Stimulated activated CD4-positive, alpha-beta T cell treated with anti-CD3 and anti-CD28 coated beads, Interleukin-15, amount 100 ng/mL, for 1 hour (primary cell): ENCODE data around the gene TUBB1.
"Not testable (repeated sequence)": the region's sequence is repeated elsewhere in the genome, so short reads cannot be mapped to it uniquely, and the experiment has no call there.

Experiments
- DNase-seq, 2 donors: peaks; one replicate each; pipeline ENCODE4 v3.0.0-alpha.2; 2020; ENCODE audit warnings: low read depth in 1 of 2, low spot score in 1 of 2

The TUBB1 gene

DNA sequence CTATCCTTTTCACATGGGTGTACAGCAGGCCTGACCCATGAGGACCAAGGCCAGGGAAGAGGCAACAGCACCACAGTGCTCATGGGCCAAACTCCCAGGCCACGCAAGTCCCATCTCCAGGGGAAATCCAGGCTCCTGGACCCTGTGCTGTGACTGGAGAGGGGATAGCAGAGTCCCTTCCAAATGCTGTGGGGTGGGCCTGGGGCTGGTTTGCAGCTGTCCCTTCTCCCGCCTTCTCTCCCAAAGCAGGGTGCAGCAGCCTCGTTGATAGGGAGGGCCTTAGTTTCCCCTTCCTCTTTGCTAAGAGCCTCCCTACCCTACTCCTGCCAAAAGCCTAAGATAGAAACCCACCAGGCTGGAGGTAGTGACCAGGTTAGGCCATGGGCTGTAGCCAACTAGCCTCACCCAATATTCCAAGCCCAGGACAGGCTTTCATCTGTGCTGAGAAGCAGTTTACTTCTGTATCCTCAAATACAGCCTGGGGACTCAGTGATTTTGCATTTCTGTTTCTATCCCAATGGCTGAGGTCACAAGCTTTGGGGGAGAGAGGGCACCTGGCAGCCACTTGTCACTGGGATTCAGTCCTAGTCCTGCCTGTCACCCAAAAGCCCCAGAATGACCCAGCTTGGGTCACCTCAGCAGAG, 13.6 kb upstream of the TUBB1 start:
- DNase-seq, result no peak

DNA sequence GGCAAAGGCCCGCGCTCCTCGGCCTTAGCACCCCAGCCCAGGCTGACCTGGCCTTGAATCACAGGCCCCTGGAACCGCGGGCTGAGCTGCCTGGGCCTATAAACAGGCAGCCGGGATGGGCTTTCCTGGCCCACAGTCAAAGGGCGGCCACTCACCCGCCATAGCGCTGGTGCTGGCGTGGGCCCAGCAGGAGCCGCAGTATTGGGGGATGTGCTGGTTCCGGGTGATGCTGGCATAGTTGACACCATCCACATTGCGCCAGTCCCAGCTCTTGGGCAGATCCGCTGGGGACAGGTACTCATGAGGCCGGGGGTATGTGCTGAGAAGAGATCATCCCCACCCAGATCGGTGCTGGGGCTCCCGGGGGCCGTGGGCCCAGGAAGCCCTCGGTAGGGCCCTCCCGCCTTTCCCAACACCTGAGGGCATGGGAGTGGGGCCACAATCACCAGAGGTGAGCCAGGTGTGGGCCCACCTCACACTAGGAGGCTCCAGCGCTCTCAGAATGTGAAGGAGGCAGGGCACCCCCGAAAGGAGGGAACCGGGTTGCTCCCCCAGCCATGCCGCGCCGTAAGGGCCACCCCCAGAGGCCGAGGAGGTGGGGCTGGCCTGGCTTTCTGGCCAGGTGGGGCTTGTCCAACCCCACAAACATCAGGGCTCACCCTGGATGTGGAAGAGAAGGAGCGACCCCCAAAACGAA, 12.9 kb upstream of the TUBB1 start:
- no peak for DNase-seq

DNA sequence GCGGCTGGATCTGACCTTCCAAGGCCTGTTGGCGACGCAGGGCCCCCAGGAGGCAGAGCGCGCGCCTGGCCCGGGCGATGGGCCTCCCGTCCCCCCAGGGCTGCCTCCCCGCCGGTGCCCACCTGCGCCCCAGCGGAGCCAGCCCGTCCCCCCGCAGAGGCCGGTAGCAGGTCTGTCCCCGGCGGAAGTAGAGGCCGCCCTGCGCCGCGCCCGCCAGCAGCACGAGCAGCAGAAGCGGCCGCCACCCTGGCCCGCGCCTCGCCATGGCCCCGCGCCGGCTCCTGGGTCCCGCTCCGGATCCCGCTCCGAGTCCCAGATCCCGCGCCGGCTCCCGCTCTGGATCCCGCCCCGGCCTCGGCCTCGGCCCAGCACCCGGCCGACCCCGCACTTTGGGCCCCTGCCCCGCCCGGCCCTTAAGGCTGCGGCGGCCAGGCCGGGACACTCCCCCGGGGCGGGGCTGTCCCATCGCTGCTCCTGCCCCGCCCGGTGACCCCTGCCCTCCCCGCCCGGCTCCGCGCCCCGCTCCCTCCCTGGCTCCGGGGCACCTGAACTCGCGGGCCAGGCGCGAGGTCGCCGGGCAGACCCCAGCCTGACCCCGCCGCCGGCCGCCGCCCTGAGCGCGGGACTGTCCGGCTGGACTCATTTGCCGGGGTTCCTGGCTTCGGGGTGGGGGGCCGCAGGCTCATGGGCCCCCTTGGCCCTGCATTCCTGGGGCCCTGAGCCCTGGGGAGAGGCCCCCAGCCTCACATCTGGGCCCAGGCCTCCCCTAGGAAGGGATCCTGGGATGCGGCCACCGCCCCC, 12.2 kb upstream of the TUBB1 start, which contains the start of gene CTSZ:
TSS of gene CTSZ (minus strand) at position 391 of the 801 bp plus-strand sequence. CDS start at position 265, 126 bp downstream.
- peak in 1 of 2 donors; percentile 42 for DNase-seq

DNA sequence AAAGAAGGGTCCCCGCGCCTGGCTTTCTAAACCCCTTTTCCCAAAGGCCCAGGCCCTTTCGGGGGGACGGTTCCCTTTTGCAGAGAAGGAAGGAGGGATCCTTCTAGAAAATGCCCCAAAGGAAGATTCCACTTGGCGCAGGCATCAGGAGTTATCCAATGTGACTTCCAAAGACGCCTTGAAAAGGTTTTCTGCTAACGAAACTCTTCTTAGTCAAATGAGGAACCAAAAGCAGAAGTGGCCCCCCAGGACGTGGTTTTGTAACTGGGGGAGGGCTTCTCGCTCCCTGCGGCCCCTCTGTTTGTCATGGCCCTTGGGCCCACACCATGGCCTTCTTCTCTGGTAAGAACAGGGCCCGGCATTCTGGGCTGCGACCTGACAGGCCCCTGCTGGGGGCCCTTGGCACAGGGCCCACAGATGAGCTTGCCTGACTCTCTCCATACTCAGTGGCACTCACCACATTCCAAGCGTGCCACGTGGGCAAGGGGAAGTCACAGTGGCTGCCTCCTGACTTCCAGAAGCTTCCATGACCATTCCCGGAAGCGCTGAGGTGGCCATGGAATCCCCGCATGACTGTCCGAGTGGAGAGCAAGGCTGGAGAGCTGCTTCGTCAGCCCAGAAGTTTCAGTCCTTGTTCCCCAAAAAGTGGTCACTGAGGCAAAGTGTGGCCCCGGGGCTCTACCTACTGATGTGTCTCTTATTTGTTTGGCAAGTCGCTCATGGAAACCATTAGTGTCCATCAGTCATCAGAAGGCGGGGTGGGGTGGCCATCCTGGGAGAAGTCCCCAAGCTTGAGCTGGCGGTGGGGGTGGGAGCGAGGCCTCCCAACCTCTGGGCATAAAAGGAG, 11.3 kb upstream of the TUBB1 start:
- DNase-seq, result no peak

DNA sequence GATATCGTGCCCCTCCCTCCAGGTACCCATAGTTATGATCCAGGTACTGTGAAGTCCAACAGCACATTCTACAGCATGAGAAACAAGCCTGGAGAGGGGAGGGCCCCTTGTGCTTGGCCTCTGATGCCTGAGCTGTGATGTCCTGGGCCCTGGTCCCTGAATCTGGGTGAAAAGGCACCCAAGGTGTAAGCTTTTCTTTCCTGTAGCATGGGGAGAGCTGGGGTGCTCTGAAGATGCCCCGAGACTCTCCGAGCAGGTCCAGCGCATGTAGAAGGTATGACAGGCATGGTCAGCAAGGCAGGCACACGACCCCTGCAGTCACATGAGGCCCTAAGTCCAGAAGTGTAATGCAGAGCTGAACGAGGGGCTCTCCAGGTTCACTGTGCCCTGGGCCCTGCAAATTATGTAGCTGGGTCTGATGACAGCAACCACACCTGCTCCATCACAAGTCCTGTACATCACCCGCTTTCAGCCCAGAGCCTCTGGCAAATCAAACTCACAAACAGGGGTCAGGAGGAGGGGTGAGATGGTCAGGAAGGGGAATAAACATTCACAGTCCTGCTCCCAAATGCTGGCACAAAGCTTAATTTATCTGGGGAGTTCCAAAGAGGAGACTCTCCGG, 10.4 kb upstream of the TUBB1 start:
- no peak for DNase-seq

DNA sequence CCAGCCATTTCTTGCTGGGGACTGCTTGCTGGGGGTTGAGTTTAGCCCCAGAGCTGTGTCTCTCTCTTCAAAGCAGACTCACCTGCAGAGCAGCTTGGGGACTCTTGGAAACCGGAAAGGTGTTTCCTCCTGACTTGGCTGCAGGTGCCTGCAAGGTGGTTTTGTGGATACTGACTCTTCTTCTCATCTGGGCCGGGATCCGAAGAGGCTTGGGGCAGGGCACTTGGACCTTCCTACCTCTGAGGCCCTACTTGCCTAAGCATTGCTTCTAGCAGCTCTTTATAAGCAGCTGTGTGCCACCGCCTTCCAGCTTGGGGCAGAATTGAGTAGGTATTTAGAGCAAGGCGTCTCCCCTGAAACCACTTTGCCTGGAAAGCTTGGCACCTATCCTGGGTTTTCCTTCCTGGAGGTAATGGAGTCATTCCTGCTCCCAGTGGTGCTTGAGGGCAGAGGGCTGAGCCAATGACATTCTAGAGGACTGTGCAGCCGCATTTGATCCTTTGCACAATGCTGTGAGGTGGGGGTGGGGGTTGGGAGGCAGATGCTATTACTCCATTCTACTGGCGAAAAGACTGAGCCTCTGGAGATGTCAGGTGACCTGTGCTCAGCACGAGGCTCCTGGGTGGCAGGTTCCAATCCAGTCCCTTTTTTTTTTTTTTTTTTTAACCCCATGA, 8.8 kb upstream of the TUBB1 start:
- no peak for DNase-seq

DNA sequence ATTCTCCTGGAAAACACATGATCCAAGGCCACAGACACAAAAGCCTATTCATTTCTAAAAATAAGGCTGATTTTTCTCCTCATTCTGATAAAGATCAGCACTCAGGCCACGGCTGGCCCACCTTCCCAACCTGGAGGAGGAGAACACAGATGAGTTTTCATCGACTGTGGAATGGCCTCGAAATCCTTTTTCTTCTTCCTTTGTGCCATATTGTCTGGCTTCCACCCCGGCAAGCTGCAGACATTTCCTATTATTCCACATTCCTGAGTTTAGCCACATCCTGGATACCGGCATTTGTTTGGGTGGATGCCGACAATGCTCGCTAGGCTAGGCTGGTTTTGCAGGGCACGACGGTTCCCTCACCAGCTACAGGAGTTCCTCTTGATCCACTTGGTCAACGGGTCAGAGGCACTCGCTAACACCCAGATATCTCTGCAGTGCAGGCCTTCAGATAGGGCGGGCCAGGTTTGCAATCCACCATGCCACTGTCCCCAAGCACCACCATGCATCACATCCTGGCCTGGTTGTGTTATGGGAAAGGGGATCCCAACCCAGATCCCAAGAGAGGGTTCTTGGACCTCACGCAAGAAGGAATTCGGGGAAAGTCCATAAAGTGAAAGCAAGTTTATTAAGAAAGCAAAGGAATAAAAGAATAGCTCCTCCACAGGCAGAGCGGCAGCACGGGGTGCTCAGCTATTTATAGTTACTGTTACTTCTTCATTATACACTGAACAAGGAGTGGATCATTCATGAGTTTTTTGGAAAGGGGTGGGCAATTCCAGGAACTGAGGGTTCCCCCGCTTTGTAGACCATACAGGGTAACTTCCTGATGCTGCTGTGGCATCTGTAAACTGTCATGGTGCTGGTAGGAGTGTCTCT, 8.0 kb upstream of the TUBB1 start:
- no peak for DNase-seq

DNA sequence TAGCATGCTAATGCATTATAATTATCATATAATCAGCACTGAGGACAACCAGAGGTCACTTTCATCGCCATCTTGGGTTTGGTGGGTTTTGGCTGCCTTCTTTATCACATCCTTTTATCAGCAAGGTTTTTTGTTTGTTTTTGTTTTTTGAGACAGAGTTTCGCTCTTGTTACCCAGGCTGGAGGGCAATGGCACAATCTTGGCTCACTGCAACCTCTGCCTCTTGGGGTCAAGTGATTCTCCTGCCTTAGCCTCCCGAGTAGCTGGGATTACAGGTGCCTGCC, 7.4 kb upstream of the TUBB1 start:
- not testable (repeated sequence) for DNase-seq

DNA sequence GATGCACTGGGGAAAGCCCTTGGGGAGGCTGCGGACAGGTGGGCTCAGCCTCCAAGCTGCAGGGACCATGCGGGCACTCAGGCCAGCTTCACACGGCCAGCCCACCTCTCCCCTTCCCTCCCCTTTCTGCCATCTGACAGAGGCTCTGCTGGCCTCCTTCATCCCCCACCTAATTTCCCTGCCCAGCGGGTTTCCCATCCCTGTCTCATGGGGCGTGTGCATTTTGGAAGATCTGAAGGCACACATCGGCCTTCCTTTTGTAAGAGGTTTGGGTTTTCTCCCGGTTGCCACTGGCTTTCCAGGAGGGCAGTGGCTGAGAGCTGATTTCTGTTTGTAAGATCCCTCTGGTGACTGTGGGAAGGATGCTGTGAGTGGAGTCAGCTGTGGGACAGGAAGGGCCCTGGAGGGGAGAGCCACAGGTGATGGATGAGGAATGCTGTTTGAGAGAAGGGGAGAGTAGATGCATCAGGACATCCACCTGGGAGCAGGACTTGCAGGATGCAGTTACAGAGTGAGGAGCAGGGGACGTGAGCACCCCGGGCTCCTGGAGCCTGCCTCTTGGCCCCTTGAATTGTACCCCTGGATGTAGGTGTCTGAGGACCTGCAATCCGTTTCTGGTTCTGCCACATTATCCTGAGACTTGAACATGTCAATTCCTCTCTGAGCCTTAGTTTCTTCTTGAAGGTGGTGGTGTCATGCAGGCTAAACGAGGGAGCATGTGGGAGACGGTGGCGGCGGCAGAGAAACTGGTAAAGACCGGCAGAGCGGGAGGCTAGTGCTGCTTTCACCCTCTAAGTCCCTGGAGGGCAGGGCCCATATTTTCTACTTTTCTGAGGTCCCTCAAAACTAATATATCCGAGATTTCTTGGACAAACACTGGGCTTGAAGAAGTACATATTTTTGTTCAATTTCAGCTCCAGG, 5.9 kb upstream of the TUBB1 start:
- no peak for DNase-seq

DNA sequence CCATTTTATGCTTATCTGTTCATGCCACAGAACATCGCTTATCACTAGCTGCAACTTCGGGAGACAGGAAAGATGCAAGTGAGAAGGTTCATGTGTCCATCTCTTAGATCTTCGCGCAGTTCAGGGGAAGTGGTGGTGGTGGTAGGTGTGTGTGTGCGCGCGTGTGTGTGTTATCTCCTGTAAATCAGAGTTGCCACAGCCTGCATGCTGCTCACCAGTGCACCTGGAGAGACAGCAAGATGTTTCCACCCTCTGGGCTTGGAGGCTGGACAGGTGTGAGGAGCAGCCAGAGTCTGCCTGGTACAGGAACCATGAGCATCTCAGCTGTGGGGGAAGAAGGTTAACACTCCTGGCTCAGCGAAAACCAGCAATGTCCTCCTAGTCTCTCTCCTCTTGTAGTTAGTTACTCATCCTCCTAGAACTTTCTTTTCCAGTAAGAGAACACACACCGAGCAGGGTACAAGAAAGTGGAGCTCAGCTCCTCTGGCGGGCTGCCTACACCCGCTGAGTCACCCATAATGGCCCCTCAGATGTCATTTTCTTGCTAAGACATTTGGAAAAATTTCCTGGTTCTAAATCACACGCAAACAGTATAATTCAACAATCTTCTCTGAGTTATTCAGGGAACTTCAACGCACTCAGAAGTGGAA, 5.1 kb upstream of the TUBB1 start:
- DNase-seq, result no peak

DNA sequence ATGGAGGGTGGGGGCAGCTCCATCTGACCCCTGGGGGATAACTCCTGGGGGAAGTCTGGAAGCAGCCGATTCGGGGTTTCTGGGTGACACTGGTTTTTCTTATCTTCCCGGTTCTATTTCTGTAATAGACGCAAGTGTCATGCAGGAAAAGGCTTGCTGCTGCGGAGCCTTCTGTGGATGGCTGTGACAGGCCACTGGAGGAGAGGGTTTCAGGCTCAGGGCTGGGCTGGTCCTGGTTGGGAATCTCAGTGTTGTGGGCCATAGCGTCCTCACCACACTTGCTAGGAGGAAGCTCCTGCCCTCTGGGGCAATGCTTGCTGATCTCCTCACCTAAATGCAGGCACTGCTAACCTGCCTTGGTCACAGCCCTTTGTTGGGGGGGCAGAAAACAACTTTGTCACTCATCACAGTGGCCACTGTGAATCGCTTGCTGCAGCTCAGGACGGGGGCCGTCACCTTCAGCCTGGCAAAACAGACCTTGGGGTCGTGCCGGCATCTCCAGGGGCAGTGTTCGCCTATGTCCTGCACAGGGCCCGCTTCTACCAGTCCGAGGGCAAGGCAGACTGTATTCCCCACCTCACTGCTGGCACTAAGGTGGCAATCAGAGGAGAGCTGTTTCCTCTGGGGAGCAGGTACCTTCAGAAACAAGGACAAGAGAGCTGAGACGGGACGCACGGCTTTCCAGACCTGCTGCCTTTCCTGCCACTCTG, 4.4 kb upstream of the TUBB1 start:
- no peak for DNase-seq

DNA sequence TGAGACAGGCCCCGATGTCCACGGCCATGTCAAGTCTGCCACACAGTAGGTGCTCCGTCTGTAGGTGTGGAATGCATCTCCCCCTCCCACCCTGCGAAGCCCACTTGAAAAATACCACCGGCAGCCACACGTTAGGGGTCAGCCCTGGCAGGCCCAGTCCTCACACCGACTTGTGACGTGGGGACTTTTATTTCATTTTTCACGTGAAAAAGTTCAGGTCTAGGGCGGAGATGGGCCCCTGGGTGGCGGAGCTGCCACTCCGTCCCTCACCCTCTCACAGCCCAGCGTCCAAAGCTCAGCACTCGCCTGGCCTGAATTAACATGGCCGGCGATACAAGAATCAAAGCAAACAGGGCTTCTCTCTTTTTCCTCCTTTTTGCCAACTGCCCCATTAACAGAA, 3.8 kb upstream of the TUBB1 start:
- no peak for DNase-seq

DNA sequence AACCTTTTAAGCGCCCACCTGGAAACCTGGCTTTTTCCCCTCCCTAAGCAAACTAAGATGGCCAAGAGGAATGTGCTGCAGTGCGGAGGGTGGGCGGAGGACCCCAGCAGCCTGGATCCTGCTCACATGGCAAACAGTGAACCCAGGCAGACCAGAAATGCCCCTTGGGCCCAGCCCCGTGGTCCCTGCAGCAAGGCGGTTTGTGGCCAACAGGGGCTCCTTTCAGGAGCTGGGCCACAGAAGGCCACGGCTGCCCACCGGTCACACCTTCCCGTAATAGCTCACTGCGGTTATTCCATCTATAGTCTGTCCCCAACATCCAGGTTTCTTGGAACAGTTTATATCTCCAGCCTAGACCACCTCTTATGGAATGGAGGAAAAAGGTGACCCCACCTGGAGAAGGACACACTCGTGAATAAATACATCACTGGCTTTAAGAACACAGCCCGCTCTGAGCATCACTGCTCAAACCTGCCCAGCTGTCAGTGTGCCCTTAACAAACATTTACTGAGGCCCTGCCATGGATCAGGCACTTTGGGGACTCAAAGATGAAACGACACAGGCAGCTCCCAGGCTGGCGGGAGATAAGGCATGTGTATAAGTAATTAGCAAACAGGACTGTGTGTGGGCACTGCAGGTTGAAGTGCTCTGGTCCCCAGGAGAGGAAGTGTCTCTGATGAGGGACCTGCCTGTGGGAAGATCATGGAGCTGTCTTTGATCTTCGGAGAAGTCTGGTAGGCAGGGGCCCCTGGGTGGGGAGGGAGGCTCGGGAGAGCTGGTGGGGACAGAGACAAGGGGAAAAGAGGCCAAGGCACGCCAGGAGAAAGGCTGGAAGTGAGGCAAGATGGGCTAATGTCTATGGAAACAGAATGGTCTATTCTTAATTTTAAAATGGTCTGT, 3.2 kb upstream of the TUBB1 start:
- DNase-seq, result no peak

DNA sequence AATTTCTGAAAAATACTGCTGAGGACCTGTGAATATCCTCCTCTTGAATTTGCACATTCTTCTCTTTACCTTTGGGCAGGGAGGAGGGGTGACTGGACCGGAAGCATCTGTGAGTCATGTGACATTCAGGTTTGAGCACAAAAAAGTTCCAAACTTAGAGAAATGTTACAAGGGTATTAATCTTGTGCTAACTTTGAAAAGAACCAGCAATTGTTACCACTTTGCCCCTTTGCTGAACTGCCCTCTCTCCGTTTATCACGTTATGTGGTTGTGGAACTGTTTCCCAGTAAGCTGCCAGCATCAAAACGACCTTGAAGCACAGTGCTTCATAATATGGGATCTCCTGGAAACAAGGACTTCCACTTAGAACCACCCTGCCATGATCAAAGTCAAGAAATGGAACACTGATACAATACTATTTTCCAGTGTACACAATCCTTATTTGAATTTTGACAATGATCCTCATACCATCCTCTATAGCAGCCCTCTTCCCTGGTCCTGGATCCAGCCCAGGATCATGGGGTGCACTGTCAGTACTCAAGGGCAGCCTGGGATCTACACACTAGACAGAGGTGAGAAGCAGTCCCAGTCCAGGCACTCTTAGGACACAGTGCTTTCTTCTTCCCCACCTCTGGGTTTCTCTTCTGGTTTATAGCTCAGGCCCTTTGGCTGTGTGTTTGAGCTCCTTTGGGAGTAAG, 2.3 kb upstream of the TUBB1 start:
- no peak for DNase-seq

DNA sequence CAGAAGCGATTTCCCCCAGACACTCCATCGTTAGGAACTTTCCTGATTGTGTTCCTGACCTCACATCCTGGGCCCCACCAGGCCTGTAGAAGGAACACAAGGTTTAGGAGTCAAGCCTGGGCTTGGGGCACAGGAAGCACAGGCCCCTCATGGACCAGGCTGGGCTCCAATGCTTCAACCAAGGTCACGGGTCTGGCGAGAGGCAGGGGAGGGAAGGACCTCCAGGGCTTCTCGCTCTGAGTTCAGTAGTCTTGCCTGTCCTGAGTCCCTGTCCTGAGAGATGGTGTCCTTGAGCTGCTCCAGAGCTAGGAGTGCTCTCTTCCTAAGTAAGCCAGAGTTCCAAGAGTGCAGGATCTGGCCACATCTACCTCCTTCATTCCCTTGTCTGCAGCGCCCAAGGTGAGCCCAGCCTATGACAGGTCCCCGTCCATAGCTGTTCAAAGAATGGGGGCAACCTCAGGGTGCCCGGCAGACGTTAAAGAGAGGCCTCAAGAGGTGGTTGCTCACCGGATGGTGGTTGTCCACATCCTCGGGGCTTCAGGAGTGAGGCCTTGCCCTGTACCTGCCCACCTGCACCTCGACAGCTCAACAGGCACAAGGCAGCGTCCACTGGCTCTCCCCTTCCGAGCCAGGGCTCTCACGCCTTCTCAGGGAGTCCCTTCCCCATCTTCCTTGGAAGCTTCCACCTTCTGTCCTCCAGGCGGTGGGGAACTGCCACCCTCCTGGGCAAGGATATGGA, 1.6 kb upstream of the TUBB1 start:
- DNase-seq, result no peak
